H1 (cell line): ENCODE measurements around the gene ZFAND3. TPM values are rescaled to one million over a fixed set of nuclear protein-coding genes. Genes with fewer than 3 reads are reported as not detected.

Source experiments
- CTCF ChIA-PET: fragments of 300-600 bp; sonication (Branson Sonifier 250); formaldehyde crosslinking; loops from one replicate; lab custom pipeline; 2021; ENCODE audit not compliant: partially characterized antibody; lab: Charles Lee
- POLR2A ChIA-PET: fragments of 300-600 bp; sonication (Branson Sonifier 250); formaldehyde crosslinking; loops from one replicate; lab custom pipeline; 2021; ENCODE audit warnings: inconsistent platforms; ENCODE audit not compliant: partially characterized antibody; lab: Charles Lee
- DNase-seq, 2 experiments: peaks; one replicate each; pipeline versions ENCODE4 v3.0.0 to v3.0.0-alpha.2; 2010 to 2022; ENCODE audit warnings: low spot score in 2 of 2, low read depth in 1 of 2, mixed read lengths in 1 of 2
- FAIRE-seq: peaks from 2 replicates; lab custom pipeline; 2011; peaks lifted over from hg19 to GRCh38; lab: Jason Lieb, UNC
- H2AFZ ChIP-seq: 2 replicates; pipeline ENCODE4 v1.8.1; 2012; ENCODE audit warnings: low read length, inconsistent platforms
- H2AK5ac ChIP-seq: 2 replicates; pipeline ENCODE4 v1.6.1; 2013; ENCODE audit warnings: low read depth, low read length
- H2BK120ac ChIP-seq: replicated peaks from 2 replicates; pipeline ENCODE3; 2013; ENCODE audit warnings: low read depth, low read length, inconsistent platforms
- H2BK12ac ChIP-seq: 2 replicates; pipeline ENCODE4 v1.6.1; 2013; ENCODE audit warnings: low read depth, low read length
- H2BK15ac ChIP-seq: 2 replicates; pipeline ENCODE4 v1.6.1; 2013; ENCODE audit warnings: low read length
- H2BK20ac ChIP-seq: 2 replicates; pipeline ENCODE4 v1.6.1; 2013; ENCODE audit warnings: low read length
- H2BK5ac ChIP-seq: 2 replicates; pipeline ENCODE4 v1.6.1; 2013; ENCODE audit warnings: low read depth, low read length
- H3K14ac ChIP-seq: 2 replicates; pipeline ENCODE4 v1.6.1; 2013; ENCODE audit warnings: inconsistent platforms; ENCODE audit not compliant: insufficient read length
- H3K18ac ChIP-seq: 2 replicates; pipeline ENCODE4 v1.6.1; 2013; ENCODE audit warnings: low read length; ENCODE audit errors: extremely low read depth
- H3K23ac ChIP-seq: 2 replicates; pipeline ENCODE4 v1.6.1; 2013; ENCODE audit warnings: inconsistent platforms; ENCODE audit not compliant: insufficient read length
- H3K23me2 ChIP-seq: 2 replicates; pipeline ENCODE4 v1.6.1; 2013; ENCODE audit warnings: low read depth, low read length
- H3K27ac ChIP-seq: 2 replicates; pipeline ENCODE4 v1.6.1; 2011; ENCODE audit warnings: low read depth, low read length, inconsistent platforms
- H3K27me3 ChIP-seq, 4 experiments: replicated peaks in 1 of 4; 1 replicate in 1 of 4; 2 replicates in 3 of 4; pipeline versions ENCODE4 v1.6.1 to v1.8.1; 2011 to 2013; ENCODE audit warnings: low read length in 3 of 4, mild to moderate bottlenecking in 3 of 4, inconsistent platforms in 2 of 4, mixed read lengths in 2 of 4, moderate library complexity in 1 of 4; ENCODE audit not compliant: control insufficient read depth in 3 of 4, insufficient read depth in 3 of 4; ENCODE audit errors: extremely low read depth in 1 of 4
- H3K36me3 ChIP-seq, 4 experiments: 2 replicates each; pipeline versions ENCODE4 v1.6.1 to v1.8.1; 2011 to 2013; ENCODE audit warnings: mild to moderate bottlenecking in 4 of 4, low read length in 3 of 4, moderate library complexity in 2 of 4, control low read depth in 1 of 4, inconsistent platforms in 1 of 4; ENCODE audit not compliant: insufficient read depth in 4 of 4, control insufficient read depth in 2 of 4
- H3K4ac ChIP-seq: replicated peaks from 2 replicates; pipeline ENCODE3; 2013; ENCODE audit warnings: low read length, low read depth, mixed read lengths, inconsistent platforms; ENCODE audit not compliant: insufficient read length
- H3K4me1 ChIP-seq, 4 experiments: replicated peaks in 1 of 4; 1 replicate in 1 of 4; 2 replicates in 3 of 4; pipeline versions ENCODE4 v1.6.1 to v1.8.1; 2011 to 2013; ENCODE audit warnings: low read length in 3 of 4, inconsistent platforms in 2 of 4, mixed read lengths in 1 of 4; ENCODE audit not compliant: insufficient read depth in 4 of 4, control insufficient read depth in 3 of 4
- H3K4me2 ChIP-seq, 2 experiments: 2 replicates each; pipeline versions ENCODE4 v1.6.1 to v1.8.1; 2011 to 2013; ENCODE audit warnings: low read depth in 2 of 2, low read length in 2 of 2, control low read depth in 1 of 2, inconsistent platforms in 1 of 2, mild to moderate bottlenecking in 1 of 2; ENCODE audit not compliant: insufficient read depth in 1 of 2
- H3K4me3 ChIP-seq, 4 experiments: fragments of 200-600, 300-600 bp in 1 of 4; sonication (generic), shearing (Covaris generic), sonication (Bioruptor Twin) in 1 of 4; 2 replicates each; pipeline versions ENCODE4 v1.5.1 to v1.8.1; 2011 to 2016; ENCODE audit warnings: low read length in 4 of 4, low read depth in 3 of 4, control low read depth in 2 of 4, inconsistent platforms in 2 of 4, mild to moderate bottlenecking in 2 of 4, mixed read lengths in 1 of 4, moderate library complexity in 1 of 4; ENCODE audit not compliant: insufficient read depth in 2 of 4; ENCODE audit errors: extremely low read depth in 1 of 4
- H3K56ac ChIP-seq: replicated peaks from 2 replicates; pipeline ENCODE3; 2013; ENCODE audit warnings: low read depth, mild to moderate bottlenecking, mixed read lengths, low read length, inconsistent platforms; ENCODE audit not compliant: insufficient read length
- H3K79me1 ChIP-seq: 2 replicates; pipeline ENCODE4 v1.6.1; 2013; ENCODE audit warnings: low read depth, low read length, control low read depth
- H3K79me2 ChIP-seq, 2 experiments: 2 replicates each; pipeline versions ENCODE4 v1.6.1 to v1.8.1; 2012 to 2013; ENCODE audit warnings: low read length in 2 of 2, mild to moderate bottlenecking in 2 of 2, inconsistent platforms in 1 of 2; ENCODE audit not compliant: insufficient read depth in 2 of 2, control insufficient read depth in 1 of 2
- H3K9ac ChIP-seq, 4 experiments: replicated peaks in 1 of 4; 1 replicate in 1 of 4; 2 replicates in 3 of 4; pipeline versions ENCODE4 v1.6.1 to v1.8.1; 2011 to 2013; ENCODE audit warnings: low read depth in 3 of 4, low read length in 3 of 4, control low read depth in 2 of 4, mild to moderate bottlenecking in 2 of 4, moderate library complexity in 2 of 4, inconsistent platforms in 1 of 4; ENCODE audit errors: extremely low read depth in 1 of 4
- H3K9me3 ChIP-seq, 2 experiments: 2 replicates each; pipeline versions ENCODE4 v1.6.1 to v1.8.1; 2012 to 2013; ENCODE audit warnings: mild to moderate bottlenecking in 2 of 2, moderate library complexity in 2 of 2, control low read depth in 1 of 2, inconsistent platforms in 1 of 2, low read depth in 1 of 2, low read length in 1 of 2, mixed read lengths in 1 of 2; ENCODE audit not compliant: insufficient read depth in 2 of 2
- H4K20me1 ChIP-seq, 2 experiments: replicated peaks in 1 of 2; 2 replicates each; pipeline versions ENCODE3 to v1.8.1; 2011 to 2013; ENCODE audit warnings: inconsistent platforms in 2 of 2, low read length in 2 of 2, mild to moderate bottlenecking in 1 of 2; ENCODE audit not compliant: insufficient read depth in 2 of 2, control insufficient read depth in 1 of 2
- H4K5ac ChIP-seq: 2 replicates; pipeline ENCODE4 v1.6.1; 2013; ENCODE audit warnings: low read length, low read depth, mixed read lengths, inconsistent platforms; ENCODE audit not compliant: insufficient read length
- H4K8ac ChIP-seq: 2 replicates; pipeline ENCODE4 v1.8.0; 2013; ENCODE audit warnings: mild to moderate bottlenecking, moderate library complexity, low read length, inconsistent platforms; ENCODE audit not compliant: insufficient read depth; ENCODE audit errors: extremely low read depth
- H4K91ac ChIP-seq: replicated peaks from 2 replicates; pipeline ENCODE3; 2013; ENCODE audit warnings: low read length, mixed read lengths, inconsistent platforms; ENCODE audit not compliant: insufficient read length
- ASH2L ChIP-seq: fragments of 200-600, 300-600 bp; sonication (generic); IDR thresholded peaks from one replicate; pipeline ENCODE4 v1.7.1; 2017; ENCODE audit warnings: low read length
- ATF3 ChIP-seq: IDR thresholded peaks from 2 replicates; pipeline ENCODE4 v1.6.1; 2011; ENCODE audit warnings: low read depth, mild to moderate bottlenecking, low read length; ENCODE audit not compliant: insufficient read depth
- CBX8 ChIP-seq: fragments of 300-800, 300-1000 bp; sonication (generic); IDR thresholded peaks from 2 replicates; pipeline ENCODE4 v1.7.1; 2016; ENCODE audit warnings: low read depth, low read length, borderline replicate concordance
- CHD1 ChIP-seq: IDR thresholded peaks from 2 replicates; pipeline ENCODE4 v1.6.1; 2012; ENCODE audit warnings: low read depth, low read length, improper control_type of control experiment
- GABPA ChIP-seq: IDR thresholded peaks from 2 replicates; pipeline ENCODE4 v1.6.1; 2011; ENCODE audit warnings: mild to moderate bottlenecking, low read length, moderate library complexity, borderline replicate concordance; ENCODE audit not compliant: insufficient read depth
- HDAC2 ChIP-seq, 2 experiments: fragments of 300-600 bp in 1 of 2; sonication (generic) in 1 of 2; IDR thresholded peaks; 2 replicates each; pipeline ENCODE4 v1.6.1; 2011 to 2012; ENCODE audit warnings: low read depth in 2 of 2, low read length in 2 of 2, mild to moderate bottlenecking in 2 of 2, moderate library complexity in 2 of 2, borderline replicate concordance in 1 of 2, inconsistent platforms in 1 of 2
- KDM5A ChIP-seq: fragments of 200-600 bp; IDR thresholded peaks from 2 replicates; pipeline ENCODE4 v1.7.1; 2012; ENCODE audit warnings: mild to moderate bottlenecking, low read length, inconsistent platforms, mixed read lengths
- PHF8 ChIP-seq: fragments of 200-600 bp; sonication (generic); conservative IDR thresholded peaks from 2 replicates; pipeline ENCODE4 v1.7.1; 2012; ENCODE audit warnings: low read depth, mild to moderate bottlenecking, inconsistent platforms, low read length, moderate library complexity
- POLR2A ChIP-seq, 2 experiments: IDR thresholded peaks; 1 replicate in 1 of 2; 2 replicates in 1 of 2; pipeline ENCODE4 v1.6.1; 2011; ENCODE audit warnings: low read depth in 2 of 2, low read length in 2 of 2, mild to moderate bottlenecking in 2 of 2; ENCODE audit errors: control extremely low read depth in 1 of 2
- POLR2AphosphoS5 ChIP-seq: IDR thresholded peaks from 2 replicates; pipeline ENCODE4 v1.6.1; 2011; ENCODE audit warnings: low read depth, low read length
- POU5F1 ChIP-seq: IDR thresholded peaks from 2 replicates; pipeline ENCODE4 v1.6.1; 2011; ENCODE audit warnings: low read depth, mild to moderate bottlenecking, low read length, moderate library complexity
- RXRA ChIP-seq: IDR thresholded peaks from 2 replicates; pipeline ENCODE4 v1.6.1; 2011; ENCODE audit warnings: low read depth, mild to moderate bottlenecking, low read length, moderate library complexity; ENCODE audit not compliant: insufficient read depth
- SIX5 ChIP-seq: IDR thresholded peaks from 2 replicates; pipeline ENCODE4 v1.6.1; 2011; ENCODE audit warnings: mild to moderate bottlenecking, low read depth, low read length
- WGBS, 2 experiments: shearing (Covaris generic) in 1 of 2; methylation state at CpG; one replicate each; pipeline versions ENCODE4 v1.1.6 to v1.1.7; 2013 to 2015; ENCODE audit warnings: low lambda C conversion rate in 2 of 2, mixed read lengths in 2 of 2, inconsistent platforms in 1 of 2, low coverage in 1 of 2, missing lambda C conversion rate in 1 of 2; ENCODE audit not compliant: insufficient replicate concordance in 2 of 2, insufficient coverage in 1 of 2, insufficient read length in 1 of 2; ENCODE audit errors: extremely low coverage in 1 of 2, missing lambda C conversion rate in 1 of 2; 5-methylcytosine and 5-hydroxymethylcytosine counted together
- polyA plus RNA-seq, 7 experiments: library from polyadenylated mRNA; depleted of rRNA in 3 of 7; stranded (reverse) in 5 of 7; unstranded in 2 of 7; fragments of >200 nt in 5 of 7; fragments of 200-250 nt in 2 of 7; gene quantifications; 1 replicate in 5 of 7; 2 replicates in 1 of 7; 4 replicates in 1 of 7; pipeline versions ENCODE4 v1.2.1 to v1.2.3, GENCODE V29; 2011 to 2013; ENCODE audit warnings: missing spikeins in 2 of 7, mixed read lengths in 2 of 7
- total RNA-seq: library from RNA; stranded (reverse); fragmentation: NEBNext Ultra II Directional; extraction: Animal tissue kit (Norgen Biotek cat#: 25700); gene quantifications from 2 replicates; pipeline ENCODE4 v1.2.1, GENCODE V29; 2021
- TF ChIP-seq, protein P1 (sequence below): IDR thresholded peaks from 2 replicates; pipeline ENCODE4 v1.6.1; 2012; ENCODE audit warnings: inconsistent platforms

The ZFAND3 gene
- total and polyA plus RNA-seq, 2 of the 8 experiments (the other 6 are each of a cell fraction or from before 2014, with no cell fraction given): 13.0 to 51.3 TPM

GRCh38 chr6:37824170-37824569, 4.6 kb downstream of the ZFAND3 start:
- ChIA-PET CTCF (interaction anchor here (1.3 kb wide), 1 partner anchor 33 kb away, joined by 4 read pairs; no protein-coding TSS in a partner anchor), POLR2A (interaction anchor here (0.9 to 1.9 kb wide), 2 partner anchors 21 to 44 kb away, joined by 3 to 4 read pairs; no protein-coding TSS in a partner anchor)
- H3K14ac ChIP-seq: no peak overlapping the region
- no peak overlapping the region for H3K9ac ChIP-seq
- H3K18ac ChIP-seq: no peak overlapping the region
- WGBS, 2 experiments: 85% methylated on average over 3 of the region's 3 CpGs; no CpG with 5 or more reads in 1 of the 2 experiments
- peaks cover 9% of the 10 kb centered on the region for H3K79me1 ChIP-seq
- H2BK12ac ChIP-seq: no peak overlapping the region
- no peak overlapping the region for H3K27ac ChIP-seq
- H2BK5ac ChIP-seq: no peak overlapping the region
- no peak overlapping the region; a peak in 1 of 4 replicates for H3K4me2 ChIP-seq
- no peak overlapping the region for H3K4ac ChIP-seq
- peaks cover 23 to 88% of the 10 kb centered on the region in 2 experiments for H3K79me2 ChIP-seq
- H4K5ac ChIP-seq: no peak overlapping the region
- H2AFZ ChIP-seq: no peak overlapping the region
- DNase-seq (no peak), FAIRE-seq (no peak)
- no peaks in the 10 kb centered on the region for H3K9me3 ChIP-seq
- H3K56ac ChIP-seq: no peak overlapping the region
- no peaks in the 10 kb centered on the region for H3K36me3 ChIP-seq
- no peak overlapping the region for H4K91ac ChIP-seq
- H3K27me3 ChIP-seq: no peaks in the 10 kb centered on the region
- no peak overlapping the region for H3K23ac ChIP-seq
- no peak overlapping the region for H2BK20ac ChIP-seq
- no peak overlapping the region for H2BK120ac ChIP-seq
- peaks cover 8 to 15% of the 10 kb centered on the region in 2 experiments for H4K20me1 ChIP-seq
- H4K8ac ChIP-seq: no peak overlapping the region
- no peak overlapping the region for H3K4me3 ChIP-seq
- no peak overlapping the region for H2AK5ac ChIP-seq
- peaks cover 3 to 13% (median 7%) of the 10 kb centered on the region in 4 experiments; a peak in 6 of 7 replicates for H3K4me1 ChIP-seq
- H2BK15ac ChIP-seq: no peak overlapping the region
- H3K23me2 ChIP-seq: no peaks in the 10 kb centered on the region; the same call in 1 of the 2 replicates
- TF ChIP-seq SIX5 (no peak), POLR2A (IDR thresholded peaks at IDR 0.05; ENCODE audit: control extremely low read depth in 1 of 2, low read depth in 2 of 2, low read length in 2 of 2) (no peak), RXRA (no peak), PHF8 (no peak), CHD1 (no peak), GABPA (no peak), ATF3 (no peak), POLR2AphosphoS5 (no peak), POU5F1 (no peak), CBX8 (no peak), HDAC2 (IDR thresholded peaks at IDR 0.05; ENCODE audit: borderline replicate concordance in 1 of 2, low read depth in 2 of 2, low read length in 2 of 2) (no peak), KDM5A (no peak), ASH2L (no peak)
- TF ChIP-seq, protein P1, sequence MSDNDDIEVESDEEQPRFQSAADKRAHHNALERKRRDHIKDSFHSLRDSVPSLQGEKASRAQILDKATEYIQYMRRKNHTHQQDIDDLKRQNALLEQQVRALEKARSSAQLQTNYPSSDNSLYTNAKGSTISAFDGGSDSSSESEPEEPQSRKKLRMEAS: no peak
